GM18951 (cell line): ENCODE data around the gene RGN.

Source experiments
- POLR2A ChIP-seq: IDR thresholded peaks from 4 replicates; pipeline ENCODE4 v1.6.1; 2011; ENCODE audit warnings: mild to moderate bottlenecking; ENCODE audit not compliant: insufficient read length, insufficient read depth; ENCODE audit errors: extremely low read depth
- in situ Hi-C: fragments of 300-500 bp; cut with MboI; formaldehyde crosslinking; loops from one replicate; pipeline ENCODE4 v1.12.0; 2022; ENCODE audit warnings: low sequenced_read_pairs, mixed read lengths, inconsistent platforms; ENCODE audit not compliant: unreplicated experiment

RGN gene

GRCh38 chrX:47138171-47138570 is 59.9 kb downstream of the RGN start:
- in situ Hi-C loops = no loop called here

More at GRCh38 chrX:47138171-47138570, 59.9 kb downstream of the RGN start:
- no peak for TF ChIP-seq POLR2A
